B cell (primary cell): ENCODE measurements around the gene DHX34. TPM values are rescaled to one million over a fixed set of nuclear protein-coding genes. Genes with fewer than 3 reads are reported as not detected.

Source experiments
- ATAC-seq: fragments of 200-7000 bp; cut with Tn5 transposase; one replicate; pipeline ENCODE4 v1.10.0; 2021; ENCODE audit warnings: low read depth, mild to moderate bottlenecking, moderate number of reproducible peaks, moderate library complexity
- CTCF ChIA-PET: fragments of 350-600 bp; sonication (Branson Sonifier 250); formaldehyde crosslinking; loops from one replicate; lab custom pipeline; 2021; ENCODE audit warnings: antibody characterized with exemption, inconsistent platforms; lab: Charles Lee
- POLR2A ChIA-PET: fragments of 350-600 bp; sonication (Branson Sonifier 250); formaldehyde crosslinking; loops from one replicate; lab custom pipeline; 2021; ENCODE audit warnings: antibody characterized with exemption; lab: Charles Lee
- DNase-seq: peaks from one replicate; pipeline ENCODE4 v3.0.0; 2013
- H2AFZ ChIP-seq: 2 replicates; pipeline ENCODE4 v1.6.1; 2012; ENCODE audit warnings: mild to moderate bottlenecking, low read depth, low read length; ENCODE audit not compliant: insufficient read depth, poor library complexity, severe bottlenecking
- H3K27ac ChIP-seq, 2 donors: 1 replicate in 1 of 2; 2 replicates in 1 of 2; pipeline ENCODE4 v1.5.1; 2012 to 2013; ENCODE audit warnings: low read length in 2 of 2, mild to moderate bottlenecking in 2 of 2, moderate library complexity in 1 of 2
- H3K27me3 ChIP-seq, 4 experiments: fragments of 200-600 bp in 1 of 4; sonication (generic) in 1 of 4; replicated peaks in 1 of 4; 1 replicate in 2 of 4; 2 replicates in 2 of 4; pipeline versions ENCODE4 v1.6.1 to v1.7.0; 2013 to 2016; ENCODE audit warnings: low read length in 3 of 4, mild to moderate bottlenecking in 2 of 4, mixed read lengths in 1 of 4, moderate library complexity in 1 of 4; ENCODE audit not compliant: insufficient read depth in 4 of 4, control insufficient read depth in 3 of 4; ENCODE audit errors: control extremely low read depth in 1 of 4
- H3K36me3 ChIP-seq, 2 experiments: replicated peaks in 1 of 2; 1 replicate in 1 of 2; 2 replicates in 1 of 2; pipeline versions ENCODE4 v1.6.1 to v1.7.1; 2013; ENCODE audit warnings: low read length in 1 of 2; ENCODE audit not compliant: insufficient read depth in 2 of 2, control insufficient read depth in 1 of 2; ENCODE audit errors: control extremely low read depth in 1 of 2, extremely low read depth in 1 of 2
- H3K4me1 ChIP-seq, 2 donors: fragments of 200-600 bp in 1 of 2; sonication (generic) in 1 of 2; 1 replicate in 1 of 2; 2 replicates in 1 of 2; pipeline versions ENCODE4 v1.5.1 to v1.6.1; 2013 to 2017; ENCODE audit warnings: low read length in 2 of 2; ENCODE audit not compliant: control insufficient read depth in 2 of 2, insufficient read depth in 2 of 2
- H3K4me2 ChIP-seq: replicated peaks from 2 replicates; pipeline ENCODE3; 2012; ENCODE audit warnings: mild to moderate bottlenecking, low read depth, low read length; ENCODE audit not compliant: poor library complexity, severe bottlenecking
- H3K4me3 ChIP-seq, 5 experiments: fragments of 200-600 bp in 1 of 5; sonication (generic) in 1 of 5; 1 replicate in 3 of 5; 2 replicates in 2 of 5; pipeline versions ENCODE4 v1.5.1 to v1.7.0; 2011 to 2016; ENCODE audit warnings: low read length in 4 of 5, mild to moderate bottlenecking in 4 of 5, low read depth in 2 of 5, control low read depth in 1 of 5, moderate library complexity in 1 of 5; ENCODE audit not compliant: insufficient read depth in 1 of 5; ENCODE audit errors: control extremely low read depth in 1 of 5, extremely low read depth in 1 of 5
- H3K79me2 ChIP-seq: fragments of 200-600 bp; sonication (generic); one replicate; pipeline ENCODE4 v1.6.0; 2016; ENCODE audit warnings: low read length; ENCODE audit not compliant: control insufficient read depth, insufficient read depth
- H3K9ac ChIP-seq: fragments of 200-600 bp; sonication (generic); 2 replicates; pipeline ENCODE4 v1.6.1; 2017; ENCODE audit warnings: mild to moderate bottlenecking, low read length, moderate library complexity
- H3K9me3 ChIP-seq, 3 donors: one replicate each; pipeline versions ENCODE4 v1.6.1 to v1.7.1; 2013; ENCODE audit warnings: low read length in 2 of 3; ENCODE audit not compliant: control insufficient read depth in 2 of 3, insufficient read depth in 1 of 3; ENCODE audit errors: control extremely low read depth in 1 of 3
- H4K20me1 ChIP-seq: 2 replicates; pipeline ENCODE4 v1.6.0; 2012; ENCODE audit warnings: mild to moderate bottlenecking, low read length; ENCODE audit not compliant: insufficient read depth, control insufficient read depth, poor library complexity, severe bottlenecking
- H3K27ac Mint-ChIP-seq: one replicate; pipeline ENCODE4 v1.8.0; 2021; ENCODE audit warnings: mixed read lengths
- H3K27me3 Mint-ChIP-seq: one replicate; pipeline ENCODE4 v1.8.0; 2021; ENCODE audit warnings: mixed read lengths
- H3K4me1 Mint-ChIP-seq: one replicate; pipeline ENCODE4 v1.8.0; 2021; ENCODE audit warnings: mixed read lengths
- H3K4me3 Mint-ChIP-seq: one replicate; pipeline ENCODE4 v1.8.0; 2021; ENCODE audit warnings: mixed read lengths
- H3K9me3 Mint-ChIP-seq: one replicate; pipeline ENCODE4 v1.8.0; 2022; ENCODE audit warnings: mixed read lengths; ENCODE audit not compliant: insufficient read depth
- CTCF ChIP-seq: fragments of 200-600 bp; IDR thresholded peaks from one replicate; pipeline ENCODE4 v1.8.0; 2022; ENCODE audit warnings: antibody characterized with exemption, mild to moderate bottlenecking
- EZH2 ChIP-seq: IDR thresholded peaks from 2 replicates; pipeline ENCODE4 v1.6.1; 2012; ENCODE audit warnings: borderline replicate concordance, low read depth, mild to moderate bottlenecking, moderate library complexity, low read length; ENCODE audit not compliant: insufficient read depth, poor library complexity, severe bottlenecking
- WGBS: methylation state at CpG from one replicate; pipeline ENCODE4 v1.1.5; 2013; ENCODE audit warnings: missing lambda C conversion rate; ENCODE audit not compliant: insufficient coverage; 5-methylcytosine and 5-hydroxymethylcytosine counted together
- intact Hi-C: fragments of 100-400 bp; cut with micrococcal nuclease; formaldehyde crosslinking; loops from one replicate; pipeline ENCODE4 v1.10.0; 2022
- polyA plus RNA-seq: library from polyadenylated mRNA; depleted of rRNA; stranded (reverse); fragments of >200 nt; gene quantifications from 2 replicates; pipeline ENCODE4 v1.2.3, GENCODE V29; 2012
- total RNA-seq, 2 donors: library from RNA; stranded (reverse); fragments of 120-200 nt in 1 of 2; gene quantifications; 1 replicate in 1 of 2; 2 replicates in 1 of 2; pipeline versions ENCODE4 v1.2.3 to v1.2.4, GENCODE V29; 2013 to 2022

The DHX34 gene
- total and polyA plus RNA-seq, 2 donors (not counting 1 experiment from before 2014, with no cell fraction given), result 25.1 to 31.3 TPM

GRCh38 chr19:47323872-47324271 is 25.2 kb upstream of the DHX34 start:
- ATAC-seq (no peak), DNase-seq (no peak)
- Histone ChIP-seq H3K27me3 (peaks cover 0 to 6% (median 2%) of the 10 kb centered on the region in 4 experiments), H3K79me2 (no peaks in the 10 kb centered on the region), H3K4me1 (peaks cover 0 to 4% of the 10 kb centered on the region in 2 donors), H4K20me1 (no peaks in the 10 kb centered on the region), H3K4me2 (no peak overlapping the region), H2AFZ (no peak overlapping the region), H3K4me3 (no peak overlapping the region), H3K27ac (no peak overlapping the region), H3K9ac (no peak overlapping the region), H3K9me3 (peaks cover 0 to 6% (median 0%) of the 10 kb centered on the region in 3 donors), H3K36me3 (no peaks in the 10 kb centered on the region)
- ChIA-PET POLR2A (no interaction called here), CTCF (no interaction called here)
- Mint-ChIP-seq H3K4me1 (no peaks in the 10 kb centered on the region), H3K9me3 (no peaks in the 10 kb centered on the region), H3K27ac (no peak overlapping the region), H3K27me3 (peaks cover 22% of the 10 kb centered on the region), H3K4me3 (no peak overlapping the region)
- TF ChIP-seq CTCF, result no peak
- no peak for TF ChIP-seq EZH2
- intact Hi-C loops, result no loop called here
- WGBS, result 95% methylated on average over 12 of the region's 12 CpGs

DNA sequence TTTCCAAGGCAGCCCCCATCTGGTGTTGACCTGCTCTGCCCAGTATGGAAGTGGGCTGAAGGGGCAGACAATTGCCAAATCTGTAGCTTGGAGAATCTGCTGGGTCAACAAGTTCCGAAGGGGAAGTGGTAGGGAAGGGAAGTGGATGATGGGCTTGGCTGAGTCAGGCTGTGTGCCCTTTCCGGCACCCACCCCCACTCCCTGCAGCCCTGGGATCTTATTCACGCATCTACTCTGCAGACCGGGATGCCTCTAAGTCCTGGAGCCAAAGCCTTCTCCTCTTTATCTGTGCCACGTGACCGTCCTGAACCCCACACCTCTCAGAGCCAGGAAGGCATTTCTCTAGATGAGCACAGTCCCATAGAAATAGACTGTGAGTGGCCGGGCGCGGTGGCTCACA is 24.6 kb upstream of the DHX34 start:
- no peak for ATAC-seq
- WGBS, result 12% methylated on average over 4 of the region's 9 CpGs
- H3K9me3 ChIP-seq, result peaks cover 0 to 6% (median 0%) of the 10 kb centered on the region in 3 donors

More for the DNA sequence above, 24.6 kb upstream of the DHX34 start:
- ChIA-PET CTCF (no interaction called here), POLR2A (no interaction called here)
- Histone ChIP-seq H3K79me2 (no peaks in the 10 kb centered on the region), H3K9ac (no peak overlapping the region), H3K4me2 (no peak overlapping the region), H4K20me1 (no peaks in the 10 kb centered on the region), H3K4me1 (peaks cover 0 to 4% of the 10 kb centered on the region in 2 donors), H3K36me3 (no peaks in the 10 kb centered on the region), H3K4me3 (no peak overlapping the region), H3K27me3 (peaks cover 0 to 4% (median 2%) of the 10 kb centered on the region in 4 experiments), H2AFZ (no peak overlapping the region), H3K27ac (no peak overlapping the region)
- DNase-seq, result no peak
- Mint-ChIP-seq H3K4me1 (no peaks in the 10 kb centered on the region), H3K27ac (no peak overlapping the region), H3K4me3 (no peak overlapping the region), H3K9me3 (no peaks in the 10 kb centered on the region), H3K27me3 (peaks cover 22% of the 10 kb centered on the region)
- TF ChIP-seq CTCF (no peak), EZH2 (no peak)
- intact Hi-C loops, result no loop called here
